ENCODE results near the gene EP400. TPM values are rescaled to one million over a fixed set of nuclear protein-coding genes. Genes with fewer than 3 reads are reported as not detected.

The EP400 gene
- total and polyA plus RNA-seq, 8 donors, result 33.5 to 49.9 (median 41.4) TPM

GRCh38 chr12:132068250-132068649 lies 118.5 kb downstream of the EP400 start:
- TF ChIP-seq, protein P1, sequence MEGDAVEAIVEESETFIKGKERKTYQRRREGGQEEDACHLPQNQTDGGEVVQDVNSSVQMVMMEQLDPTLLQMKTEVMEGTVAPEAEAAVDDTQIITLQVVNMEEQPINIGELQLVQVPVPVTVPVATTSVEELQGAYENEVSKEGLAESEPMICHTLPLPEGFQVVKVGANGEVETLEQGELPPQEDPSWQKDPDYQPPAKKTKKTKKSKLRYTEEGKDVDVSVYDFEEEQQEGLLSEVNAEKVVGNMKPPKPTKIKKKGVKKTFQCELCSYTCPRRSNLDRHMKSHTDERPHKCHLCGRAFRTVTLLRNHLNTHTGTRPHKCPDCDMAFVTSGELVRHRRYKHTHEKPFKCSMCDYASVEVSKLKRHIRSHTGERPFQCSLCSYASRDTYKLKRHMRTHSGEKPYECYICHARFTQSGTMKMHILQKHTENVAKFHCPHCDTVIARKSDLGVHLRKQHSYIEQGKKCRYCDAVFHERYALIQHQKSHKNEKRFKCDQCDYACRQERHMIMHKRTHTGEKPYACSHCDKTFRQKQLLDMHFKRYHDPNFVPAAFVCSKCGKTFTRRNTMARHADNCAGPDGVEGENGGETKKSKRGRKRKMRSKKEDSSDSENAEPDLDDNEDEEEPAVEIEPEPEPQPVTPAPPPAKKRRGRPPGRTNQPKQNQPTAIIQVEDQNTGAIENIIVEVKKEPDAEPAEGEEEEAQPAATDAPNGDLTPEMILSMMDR (IDR thresholded peaks at IDR 0.05), result no peak
- peaks cover 0 to 99% of the 10 kb centered on the region in 2 donors for H3K36me3 ChIP-seq
- intact Hi-C loops (cut with DNase I), result no loop called here
- ATAC-seq, result no peak
- H3K27ac ChIP-seq, result no peak overlapping the region
- H3K4me1 ChIP-seq, result peaks cover 0 to 13% of the 10 kb centered on the region in 2 donors
- no peak overlapping the region for H3K4me3 ChIP-seq
- no peaks in the 10 kb centered on the region for H3K27me3 ChIP-seq
- DNase-seq, result no peak
- H3K9me3 ChIP-seq, result no peaks in the 10 kb centered on the region

DNA sequence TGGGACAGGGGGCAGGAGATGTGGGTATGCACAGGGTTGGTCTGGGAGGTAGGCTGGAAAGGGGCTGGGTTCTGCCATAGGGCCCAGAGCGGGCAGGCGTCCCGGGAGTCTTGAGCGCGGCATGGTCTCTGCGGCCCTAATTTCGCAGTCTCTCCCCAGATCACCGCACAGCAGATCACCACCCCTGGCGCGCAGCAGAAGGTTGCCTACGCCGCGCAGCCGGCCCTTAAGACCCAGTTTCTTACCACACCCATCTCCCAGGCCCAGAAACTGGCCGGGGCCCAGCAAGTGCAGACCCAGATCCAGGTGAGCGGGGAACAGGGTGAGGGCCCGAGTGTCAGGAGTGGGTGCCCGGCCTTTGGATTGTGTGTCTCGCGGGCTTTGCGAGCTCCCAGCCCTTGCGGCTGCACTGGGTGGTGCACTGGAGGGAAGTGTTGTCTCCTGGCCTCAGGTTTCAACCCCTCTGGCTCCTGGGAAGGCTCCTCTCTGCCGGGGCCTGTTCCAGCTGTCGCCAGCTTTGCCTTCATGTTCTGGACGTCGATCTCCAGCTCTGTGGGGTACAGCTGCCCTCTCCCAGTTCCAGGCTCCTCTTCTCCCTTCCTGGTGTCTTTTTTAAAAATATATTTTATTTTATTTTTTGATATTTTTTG lies 119.7 kb downstream of the EP400 start:
- Histone ChIP-seq H3K27ac (no peak overlapping the region), H3K36me3 (peaks cover 0 to 97% of the 10 kb centered on the region in 2 donors), H3K27me3 (no peaks in the 10 kb centered on the region), H3K9me3 (no peaks in the 10 kb centered on the region), H3K4me1 (peaks cover 0 to 13% of the 10 kb centered on the region in 2 donors), H3K4me3 (no peak overlapping the region)
- DNase-seq (no peak), ATAC-seq (no peak)
- intact Hi-C loops (cut with DNase I), result no loop called here
- TF ChIP-seq, protein P1 (IDR thresholded peaks at IDR 0.05), result no peak

- ATAC-seq (no peak), DNase-seq (no peak)
- Histone ChIP-seq H3K4me3 (no peak overlapping the region), H3K9me3 (no peaks in the 10 kb centered on the region), H3K27me3 (no peaks in the 10 kb centered on the region), H3K27ac (no peak overlapping the region), H3K36me3 (peaks cover 0 to 97% of the 10 kb centered on the region in 2 donors), H3K4me1 (peaks cover 0 to 13% of the 10 kb centered on the region in 2 donors)
- intact Hi-C loops (cut with DNase I), result no loop called here
- TF ChIP-seq, protein P1 (IDR thresholded peaks at IDR 0.05), result no peak
Observed at GRCh38 chr12:132070298-132070697, 120.6 kb downstream of the EP400 start.

DNA sequence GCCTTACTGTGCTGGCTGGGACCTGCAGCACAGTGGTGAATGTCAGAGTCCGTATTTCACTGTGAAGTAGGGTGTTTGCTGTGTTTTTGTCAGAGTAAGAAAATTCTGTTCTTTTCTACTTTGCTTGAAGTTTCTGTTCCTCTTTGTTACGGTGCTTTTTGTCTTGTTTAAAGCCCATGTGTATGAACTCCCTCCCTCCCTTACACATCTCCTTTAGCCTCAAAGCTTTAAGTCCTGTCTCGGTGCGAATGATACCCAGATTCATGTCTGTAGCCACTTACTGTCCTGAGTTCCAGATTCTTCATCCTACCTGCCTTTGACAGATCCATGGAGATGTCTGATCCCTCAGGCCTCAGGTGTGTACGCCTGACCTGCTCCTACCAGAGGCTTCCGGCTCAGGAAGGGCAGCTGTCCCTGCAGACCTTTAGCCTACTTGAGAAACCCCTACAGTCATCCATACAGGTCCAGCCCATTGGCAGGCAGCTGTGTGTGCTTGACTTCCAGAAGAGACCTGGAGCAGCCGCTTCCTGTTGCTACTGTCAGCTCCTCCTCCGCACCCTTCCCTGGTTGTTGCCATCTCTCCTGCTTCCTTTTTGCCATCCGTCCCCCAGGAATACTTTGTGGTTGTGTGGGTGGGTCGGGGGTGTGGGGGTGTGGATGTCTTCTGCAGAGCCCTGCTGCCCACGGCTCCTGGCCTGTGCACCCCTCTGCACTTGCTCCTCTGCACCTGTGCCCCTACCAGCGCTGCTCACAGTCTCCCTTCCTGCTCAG lies 121.5 kb downstream of the EP400 start:
- H3K9me3 ChIP-seq, result no peaks in the 10 kb centered on the region
- peaks cover 0 to 5% of the 10 kb centered on the region in 2 donors for H3K4me1 ChIP-seq
- H3K4me3 ChIP-seq, result no peak overlapping the region
- ATAC-seq, result no peak
- DNase-seq, result no peak
- H3K36me3 ChIP-seq, result peaks cover 0 to 97% of the 10 kb centered on the region in 2 donors
- H3K27me3 ChIP-seq, result no peaks in the 10 kb centered on the region
- H3K27ac ChIP-seq, result no peak overlapping the region
- TF ChIP-seq, protein P1 (IDR thresholded peaks at IDR 0.05), result no peak
- intact Hi-C loops (cut with DNase I), result no loop called here

DNA sequence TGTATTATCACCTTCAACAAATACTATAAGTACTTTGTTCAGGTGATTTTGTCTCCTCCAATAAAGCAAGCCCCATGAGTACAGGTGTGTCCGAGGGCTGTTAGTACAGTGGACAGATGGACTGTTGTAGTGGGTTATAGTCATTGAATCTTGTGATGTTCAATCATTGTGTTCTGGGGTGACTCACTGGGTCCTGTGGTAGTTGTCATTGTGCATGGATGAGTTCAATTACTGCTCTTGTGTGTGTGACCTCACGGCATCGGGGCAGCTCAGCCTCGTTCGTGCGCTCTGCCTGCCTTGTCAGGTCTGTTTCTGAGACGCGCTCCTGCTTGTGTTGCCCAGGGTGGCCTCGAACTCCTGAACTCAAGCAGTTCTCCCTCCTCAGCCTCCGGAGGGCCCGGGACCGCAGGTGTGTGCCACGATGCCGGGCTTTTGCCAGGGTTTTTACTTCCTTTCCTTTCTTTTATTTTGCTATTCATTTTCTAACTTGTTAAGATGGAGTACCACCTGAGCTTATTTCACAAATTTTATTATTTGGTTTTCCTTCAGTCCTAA lies 122.2 kb downstream of the EP400 start:
- ATAC-seq, result no peak
- Histone ChIP-seq H3K4me3 (no peak overlapping the region), H3K9me3 (no peaks in the 10 kb centered on the region), H3K4me1 (no peaks in the 10 kb centered on the region), H3K36me3 (peaks cover 0 to 97% of the 10 kb centered on the region in 2 donors), H3K27me3 (no peaks in the 10 kb centered on the region), H3K27ac (no peak overlapping the region)
- intact Hi-C loops (cut with DNase I), result no loop called here
- no peak for DNase-seq
- TF ChIP-seq, protein P1 (IDR thresholded peaks at IDR 0.05), result no peak
